T-helper 22 cell (primary cell): Measurements from ENCODE around the gene WDR18.

ENCODE experiments used
- DNase-seq: peaks from one replicate; pipeline ENCODE4 v3.0.0-alpha.2; 2020; ENCODE audit warnings: low read depth

WDR18 gene

GRCh38 chr19:1042689-1043511 lies 58.8 kb downstream of the WDR18 start:
- no peak for DNase-seq
